HUES6 (cell line): ENCODE data around the gene VPS35.

ENCODE experiments used
- H3K27ac ChIP-seq: 2 replicates; pipeline ENCODE4 v1.7.0; 2013; ENCODE audit warnings: low read depth, mild to moderate bottlenecking, low read length, inconsistent platforms
- H3K27me3 ChIP-seq: 2 replicates; pipeline ENCODE4 v1.6.1; 2013; ENCODE audit warnings: low read length; ENCODE audit not compliant: control insufficient read depth, insufficient read depth
- H3K36me3 ChIP-seq: 2 replicates; pipeline ENCODE4 v1.6.1; 2013; ENCODE audit warnings: low read length; ENCODE audit not compliant: control insufficient read depth, insufficient read depth
- H3K4me1 ChIP-seq: 2 replicates; pipeline ENCODE4 v1.6.1; 2013; ENCODE audit warnings: low read length; ENCODE audit not compliant: control insufficient read depth, insufficient read depth
- H3K4me3 ChIP-seq: 2 replicates; pipeline ENCODE4 v1.5.1; 2013; ENCODE audit warnings: low read depth, low read length
- H3K9ac ChIP-seq: one replicate; pipeline ENCODE4 v1.6.1; 2013; ENCODE audit warnings: mild to moderate bottlenecking, low read length
- H3K9me3 ChIP-seq: 2 replicates; pipeline ENCODE4 v1.6.1; 2013; ENCODE audit warnings: low read depth, low read length; ENCODE audit not compliant: control insufficient read depth, insufficient read depth

VPS35 gene

GRCh38 chr16:46728806-46729205 is 39.8 kb upstream of the VPS35 start:
- no peak overlapping the region for H3K4me3 ChIP-seq
- no peaks in the 10 kb centered on the region for H3K4me1 ChIP-seq
- no peak overlapping the region for H3K27ac ChIP-seq
- H3K36me3 ChIP-seq: no peaks in the 10 kb centered on the region
- H3K9ac ChIP-seq: no peak overlapping the region
- no peaks in the 10 kb centered on the region for H3K27me3 ChIP-seq
- H3K9me3 ChIP-seq: peaks cover 6% of the 10 kb centered on the region

GRCh38 chr16:46727630-46728029 is 38.7 kb upstream of the VPS35 start:
- H3K27me3 ChIP-seq: no peaks in the 10 kb centered on the region
- H3K4me1 ChIP-seq: no peaks in the 10 kb centered on the region
- no peak overlapping the region for H3K27ac ChIP-seq
- H3K9me3 ChIP-seq: peaks cover 6% of the 10 kb centered on the region
- no peaks in the 10 kb centered on the region for H3K36me3 ChIP-seq
- H3K4me3 ChIP-seq: no peak overlapping the region
- no peak overlapping the region for H3K9ac ChIP-seq

- Histone ChIP-seq H3K36me3 (no peaks in the 10 kb centered on the region), H3K4me3 (no peak overlapping the region), H3K9me3 (peaks cover 6% of the 10 kb centered on the region), H3K27me3 (no peaks in the 10 kb centered on the region), H3K27ac (no peak overlapping the region), H3K4me1 (no peaks in the 10 kb centered on the region), H3K9ac (no peak overlapping the region)
Measured at GRCh38 chr16:46727184-46727583, 38.2 kb upstream of the VPS35 start.

- no peak overlapping the region for H3K4me3 ChIP-seq
- H3K27me3 ChIP-seq: no peaks in the 10 kb centered on the region
- no peak overlapping the region for H3K9ac ChIP-seq
- H3K9me3 ChIP-seq: peaks cover 6% of the 10 kb centered on the region
- H3K4me1 ChIP-seq: no peaks in the 10 kb centered on the region
- H3K27ac ChIP-seq: no peak overlapping the region
- H3K36me3 ChIP-seq: no peaks in the 10 kb centered on the region
Measured at GRCh38 chr16:46721885-46722284, 32.9 kb upstream of the VPS35 start.

- Histone ChIP-seq H3K36me3 (no peaks in the 10 kb centered on the region), H3K27me3 (no peaks in the 10 kb centered on the region), H3K9ac (no peak overlapping the region), H3K4me1 (no peaks in the 10 kb centered on the region), H3K4me3 (no peak overlapping the region), H3K27ac (no peak overlapping the region), H3K9me3 (peaks cover 6% of the 10 kb centered on the region)
Measured at GRCh38 chr16:46720619-46721018, 31.6 kb upstream of the VPS35 start.

GRCh38 chr16:46719528-46719927 is 30.6 kb upstream of the VPS35 start:
- Histone ChIP-seq H3K9ac (no peak overlapping the region), H3K4me1 (no peaks in the 10 kb centered on the region), H3K4me3 (no peak overlapping the region), H3K27me3 (no peaks in the 10 kb centered on the region), H3K36me3 (no peaks in the 10 kb centered on the region), H3K27ac (no peak overlapping the region), H3K9me3 (peaks cover 3% of the 10 kb centered on the region)

GRCh38 chr16:46718214-46718613 is 29.2 kb upstream of the VPS35 start:
- Histone ChIP-seq H3K27ac (no peak overlapping the region), H3K36me3 (no peaks in the 10 kb centered on the region), H3K27me3 (no peaks in the 10 kb centered on the region), H3K4me1 (no peaks in the 10 kb centered on the region), H3K9me3 (no peaks in the 10 kb centered on the region), H3K4me3 (no peak overlapping the region), H3K9ac (no peak overlapping the region)

- no peaks in the 10 kb centered on the region for H3K27me3 ChIP-seq
- H3K27ac ChIP-seq: no peak overlapping the region
- no peaks in the 10 kb centered on the region for H3K9me3 ChIP-seq
- H3K9ac ChIP-seq: no peak overlapping the region
- H3K36me3 ChIP-seq: no peaks in the 10 kb centered on the region
- no peaks in the 10 kb centered on the region for H3K4me1 ChIP-seq
- H3K4me3 ChIP-seq: no peak overlapping the region
Measured at GRCh38 chr16:46717692-46718091, 28.7 kb upstream of the VPS35 start.

GRCh38 chr16:46715769-46716305 is 26.9 kb upstream of the VPS35 start:
- no peak overlapping the region for H3K27ac ChIP-seq
- H3K27me3 ChIP-seq: no peaks in the 10 kb centered on the region
- H3K36me3 ChIP-seq: no peaks in the 10 kb centered on the region
- no peak overlapping the region for H3K4me3 ChIP-seq
- H3K9ac ChIP-seq: no peak overlapping the region
- no peaks in the 10 kb centered on the region for H3K4me1 ChIP-seq
- no peaks in the 10 kb centered on the region for H3K9me3 ChIP-seq

GRCh38 chr16:46714797-46715591 is 26.0 kb upstream of the VPS35 start:
- Histone ChIP-seq H3K9ac (no peak overlapping the region), H3K27me3 (no peaks in the 10 kb centered on the region), H3K4me3 (no peak overlapping the region), H3K9me3 (no peaks in the 10 kb centered on the region), H3K27ac (no peak overlapping the region), H3K4me1 (no peaks in the 10 kb centered on the region), H3K36me3 (no peaks in the 10 kb centered on the region)

GRCh38 chr16:46713634-46714033 is 24.7 kb upstream of the VPS35 start:
- H3K4me3 ChIP-seq: no peak overlapping the region
- no peaks in the 10 kb centered on the region for H3K27me3 ChIP-seq
- no peaks in the 10 kb centered on the region for H3K9me3 ChIP-seq
- no peak overlapping the region for H3K27ac ChIP-seq
- H3K4me1 ChIP-seq: no peaks in the 10 kb centered on the region
- H3K36me3 ChIP-seq: no peaks in the 10 kb centered on the region
- H3K9ac ChIP-seq: no peak overlapping the region
